Measurements from ENCODE around the gene PCDH17.

PCDH17 gene

DNA sequence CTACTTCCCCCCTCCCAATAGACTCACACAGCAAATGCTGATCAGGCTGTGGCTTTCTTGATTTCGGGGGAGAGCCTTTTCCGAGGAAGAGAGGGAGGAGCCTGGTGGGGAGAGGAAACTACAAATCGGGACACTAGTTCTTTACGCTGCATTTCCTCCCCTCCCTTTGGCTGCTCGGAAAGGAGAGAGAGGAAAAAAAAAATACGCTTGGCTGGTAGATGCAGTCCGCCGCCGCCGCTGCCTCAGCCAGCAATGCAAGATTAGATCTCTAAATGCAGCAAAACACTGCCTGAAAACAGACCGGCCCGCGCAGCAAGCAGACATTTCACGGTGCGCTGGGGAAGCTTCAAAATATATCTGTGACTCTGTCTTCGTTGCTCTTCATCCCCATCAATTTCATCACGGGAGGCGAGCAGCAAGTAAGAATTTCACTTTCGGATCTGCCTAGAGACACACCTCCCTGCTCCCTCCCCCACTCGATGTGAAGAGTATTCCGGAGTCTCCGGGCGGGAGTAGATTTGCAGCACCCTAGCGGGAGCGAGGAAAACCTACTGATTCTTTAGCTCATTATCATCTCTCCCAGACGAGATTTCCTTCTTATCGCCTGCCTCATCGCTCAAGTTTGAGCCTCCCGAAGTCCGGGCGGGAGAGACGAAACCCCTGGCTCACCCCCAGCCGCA lies at the start of gene PCDH17:
TSS of gene PCDH17 (plus strand) at position 149 of the 680 bp plus-strand sequence. CDS start 803 bp downstream, outside the sequence.
- TF ChIP-seq, protein P1, sequence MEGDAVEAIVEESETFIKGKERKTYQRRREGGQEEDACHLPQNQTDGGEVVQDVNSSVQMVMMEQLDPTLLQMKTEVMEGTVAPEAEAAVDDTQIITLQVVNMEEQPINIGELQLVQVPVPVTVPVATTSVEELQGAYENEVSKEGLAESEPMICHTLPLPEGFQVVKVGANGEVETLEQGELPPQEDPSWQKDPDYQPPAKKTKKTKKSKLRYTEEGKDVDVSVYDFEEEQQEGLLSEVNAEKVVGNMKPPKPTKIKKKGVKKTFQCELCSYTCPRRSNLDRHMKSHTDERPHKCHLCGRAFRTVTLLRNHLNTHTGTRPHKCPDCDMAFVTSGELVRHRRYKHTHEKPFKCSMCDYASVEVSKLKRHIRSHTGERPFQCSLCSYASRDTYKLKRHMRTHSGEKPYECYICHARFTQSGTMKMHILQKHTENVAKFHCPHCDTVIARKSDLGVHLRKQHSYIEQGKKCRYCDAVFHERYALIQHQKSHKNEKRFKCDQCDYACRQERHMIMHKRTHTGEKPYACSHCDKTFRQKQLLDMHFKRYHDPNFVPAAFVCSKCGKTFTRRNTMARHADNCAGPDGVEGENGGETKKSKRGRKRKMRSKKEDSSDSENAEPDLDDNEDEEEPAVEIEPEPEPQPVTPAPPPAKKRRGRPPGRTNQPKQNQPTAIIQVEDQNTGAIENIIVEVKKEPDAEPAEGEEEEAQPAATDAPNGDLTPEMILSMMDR (IDR thresholded peaks at IDR 0.05; ENCODE audit: low read depth, low read length): no peak
- H3K4me3 ChIP-seq (ENCODE audit: low read depth, low read length): peak within 1 kb of the TSS; percentile 52

GRCh38 chr13:57582032-57582431 lies 49.5 kb upstream of the PCDH17 start:
- no peak overlapping the region for H3K4me3 ChIP-seq (ENCODE audit: low read depth, low read length)
- TF ChIP-seq, protein P1 (IDR thresholded peaks at IDR 0.05; ENCODE audit: low read depth, low read length): no peak

DNA sequence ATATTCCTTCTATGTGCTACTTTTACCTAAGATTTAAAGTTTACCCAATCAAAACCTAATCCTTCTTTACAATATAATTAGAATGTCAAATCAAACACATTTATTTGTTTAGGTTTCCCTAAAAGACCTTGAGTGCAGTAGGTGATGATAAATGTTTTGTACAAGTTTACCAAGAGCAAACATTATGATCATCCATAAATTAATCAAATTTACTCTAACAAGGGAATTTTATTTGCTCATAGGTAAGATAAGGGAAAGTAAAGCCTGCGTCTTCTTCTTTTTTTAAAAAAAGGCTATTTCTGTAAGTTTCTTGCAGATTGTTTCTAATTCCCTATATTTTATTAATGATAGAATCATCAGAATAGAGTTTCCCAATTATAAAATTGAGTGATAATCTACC lies 48.0 kb upstream of the PCDH17 start:
- TF ChIP-seq, protein P1 (IDR thresholded peaks at IDR 0.05; ENCODE audit: low read depth, low read length): no peak
- H3K4me3 ChIP-seq (ENCODE audit: low read depth, low read length): no peak overlapping the region

DNA sequence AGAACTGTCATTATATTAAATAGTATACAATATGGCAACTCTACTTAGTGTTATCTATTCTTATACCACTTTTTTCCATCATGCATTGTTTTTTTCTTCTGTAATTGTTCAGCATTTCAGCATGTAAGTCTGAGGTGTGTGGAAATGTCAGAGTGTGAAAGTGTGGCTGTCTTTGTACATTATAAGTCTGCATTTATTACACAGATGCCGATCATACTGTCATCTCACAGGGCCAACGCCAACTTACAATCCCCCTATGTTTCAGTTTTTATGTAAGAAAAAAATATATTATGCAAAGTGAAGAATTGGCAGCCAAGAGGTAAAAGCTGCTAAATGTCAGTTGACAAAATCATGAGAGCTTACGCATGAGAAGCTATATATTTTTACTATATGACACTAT lies 42.9 kb upstream of the PCDH17 start:
- TF ChIP-seq, protein P1 (IDR thresholded peaks at IDR 0.05; ENCODE audit: low read depth, low read length): no peak
- no peak overlapping the region for H3K4me3 ChIP-seq (ENCODE audit: low read depth, low read length)

DNA sequence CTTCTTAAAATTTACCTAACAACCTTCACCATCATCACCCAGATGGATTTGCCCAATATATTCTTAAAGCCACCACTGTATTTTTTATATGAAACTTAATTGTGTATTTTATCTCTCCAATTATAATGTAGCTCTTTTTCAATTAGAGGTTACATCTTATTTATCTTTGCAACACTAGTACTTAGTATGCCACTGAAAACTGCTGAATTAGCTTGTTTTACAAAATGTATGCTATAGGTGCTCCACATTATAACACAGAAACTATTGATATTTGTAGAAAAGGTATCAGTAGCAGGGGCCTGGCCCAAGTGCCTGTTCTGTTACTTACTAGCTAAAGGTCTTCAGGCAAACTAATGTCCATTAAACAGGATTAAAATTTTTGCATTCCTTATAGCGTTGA lies 35.8 kb upstream of the PCDH17 start:
- H3K4me3 ChIP-seq (ENCODE audit: low read depth, low read length): no peak overlapping the region
- TF ChIP-seq, protein P1 (IDR thresholded peaks at IDR 0.05; ENCODE audit: low read depth, low read length): no peak

DNA sequence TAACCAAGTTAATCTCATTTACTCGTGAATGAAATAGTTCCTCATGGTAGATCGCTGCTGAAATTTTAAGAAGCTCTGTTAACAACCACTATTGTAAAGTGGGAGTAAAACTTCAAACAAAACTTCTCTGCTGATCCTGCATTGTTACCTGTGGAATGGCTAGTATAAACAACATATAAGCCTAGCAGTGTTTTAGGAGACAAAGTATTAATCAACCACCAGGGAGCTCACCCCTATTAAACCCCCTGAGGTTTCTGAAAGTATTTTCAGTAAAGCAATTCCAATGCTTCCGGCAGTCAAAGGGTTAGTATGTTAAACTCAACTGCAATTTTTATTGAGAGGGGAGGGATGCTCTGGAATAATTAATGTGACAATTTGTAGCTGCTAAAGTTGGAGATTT lies 30.0 kb upstream of the PCDH17 start:
- H3K4me3 ChIP-seq (ENCODE audit: low read depth, low read length): no peak overlapping the region
- TF ChIP-seq, protein P1 (IDR thresholded peaks at IDR 0.05; ENCODE audit: low read depth, low read length): no peak

GRCh38 chr13:57604442-57604841 lies 27.1 kb upstream of the PCDH17 start:
- no peak overlapping the region for H3K4me3 ChIP-seq (ENCODE audit: low read depth, low read length)
- TF ChIP-seq, protein P1 (IDR thresholded peaks at IDR 0.05; ENCODE audit: low read depth, low read length): no peak

Measured in WI38 (cell line).